Measurements from ENCODE around the gene HOXC6.

The HOXC6 gene

GRCh38 chr12:54033106-54033979, 5.1 kb downstream of the HOXC6 start (continued):
- TF ChIP-seq ZBTB6 (tag by site-specific recombination; IDR thresholded peaks at IDR 0.05), result peak; percentile 72
- no peak for TF ChIP-seq ZNF548 (tag by site-specific recombination; IDR thresholded peaks at IDR 0.05)
- no peak for TF ChIP-seq ZNF521 (tag by site-specific recombination; IDR thresholded peaks at IDR 0.05)
- no peak for TF ChIP-seq ZNF133 (tag by site-specific recombination; IDR thresholded peaks at IDR 0.05)
- TF ChIP-seq ZNF510 (tag by site-specific recombination; IDR thresholded peaks at IDR 0.05; ENCODE audit: insufficient replicate concordance), result no peak
- TF ChIP-seq ZNF626 (tag by site-specific recombination; IDR thresholded peaks at IDR 0.05), result no peak
- TF ChIP-seq SALL2 (tag by site-specific recombination; IDR thresholded peaks at IDR 0.05; ENCODE audit: borderline replicate concordance), result no peak
- no peak for TF ChIP-seq REPIN1 (tag by site-specific recombination; IDR thresholded peaks at IDR 0.05; ENCODE audit: low read depth)
- no peak for TF ChIP-seq ZNF211 (tag by site-specific recombination; IDR thresholded peaks at IDR 0.05; ENCODE audit: low read depth)
- no peak for TF ChIP-seq ZNF23 (tag by site-specific recombination; IDR thresholded peaks at IDR 0.05; ENCODE audit: borderline replicate concordance)
- TF ChIP-seq GFI1B (tag by site-specific recombination; IDR thresholded peaks at IDR 0.05), result peak; percentile 97
- TF ChIP-seq SP2 (tag by site-specific recombination; IDR thresholded peaks at IDR 0.05), result peak; percentile 54
- TF ChIP-seq ZSCAN16 (tag by site-specific recombination; IDR thresholded peaks at IDR 0.05), result peak; percentile 89
- TF ChIP-seq ZNF48 (tag by site-specific recombination; IDR thresholded peaks at IDR 0.05), result no peak
- TF ChIP-seq ZNF692 (tag by site-specific recombination; IDR thresholded peaks at IDR 0.05), result peak; percentile 89
- no peak for TF ChIP-seq ZBTB48 (tag by site-specific recombination; IDR thresholded peaks at IDR 0.05)
- peak; percentile 100 for TF ChIP-seq KLF17 (tag by site-specific recombination; IDR thresholded peaks at IDR 0.05)
- TF ChIP-seq EGR2 (tag by site-specific recombination; IDR thresholded peaks at IDR 0.05; ENCODE audit: low read depth), result peak; percentile 5; the same call in 1 of the 2 replicates
- peak; percentile 81 for TF ChIP-seq ZBTB17 (tag by site-specific recombination; IDR thresholded peaks at IDR 0.05)
- peak; percentile 78; the same call in 1 of the 2 replicates for TF ChIP-seq AEBP2 (tag by site-specific recombination; IDR thresholded peaks at IDR 0.05; ENCODE audit: borderline replicate concordance)
- no peak for TF ChIP-seq ZNF677 (tag by site-specific recombination; IDR thresholded peaks at IDR 0.05)
- peak; percentile 38; the same call in 1 of the 2 replicates for TF ChIP-seq ZNF16 (tag by site-specific recombination; IDR thresholded peaks at IDR 0.05; ENCODE audit: low read depth)
- peak; percentile 89 for TF ChIP-seq ZNF449 (tag by site-specific recombination; IDR thresholded peaks at IDR 0.05)
- TF ChIP-seq SCRT1 (tag by site-specific recombination; IDR thresholded peaks at IDR 0.05; ENCODE audit: borderline replicate concordance), result peak; percentile 88
- no peak for TF ChIP-seq ZNF311 (tag by site-specific recombination; IDR thresholded peaks at IDR 0.05; ENCODE audit: borderline replicate concordance)
- TF ChIP-seq ZSCAN30 (tag by site-specific recombination; IDR thresholded peaks at IDR 0.05), result peak; percentile 100
- peak; percentile 80; the same call in 1 of the 2 replicates for TF ChIP-seq ZSCAN18 (tag by site-specific recombination; IDR thresholded peaks at IDR 0.05)
- TF ChIP-seq ZNF394 (tag by site-specific recombination; IDR thresholded peaks at IDR 0.05; ENCODE audit: borderline replicate concordance), result peak; percentile 76
- TF ChIP-seq ZNF704 (tag by site-specific recombination; IDR thresholded peaks at IDR 0.05), result no peak
- peak; percentile 85 for TF ChIP-seq ZNF660 (tag by site-specific recombination; IDR thresholded peaks at IDR 0.05)
